Coronary artery (tissue), 2 donors: Measurements from ENCODE around the gene CALN1.

ENCODE experiments used
- DNase-seq: peaks from one replicate; pipeline ENCODE4 v3.0.0-alpha.2; 2017; ENCODE audit warnings: low spot score
- H3K27ac ChIP-seq, 2 donors: fragments of 200-600 bp; sonication (generic); one replicate each; pipeline ENCODE4 v1.5.1; 2016 to 2019
- H3K4me3 ChIP-seq: fragments of 200-600 bp; sonication (generic); 2 replicates; pipeline ENCODE4 v1.5.1; 2016; ENCODE audit warnings: mild to moderate bottlenecking, moderate library complexity
- TF ChIP-seq, protein P1 (sequence below): fragments of 200-600 bp; sonication (generic); IDR thresholded peaks from one replicate; pipeline ENCODE4 v1.5.1; 2019; ENCODE audit warnings: antibody characterized with exemption

Gene CALN1

GRCh38 chr7:72114129-72114528 is 298.0 kb downstream of the CALN1 start:
- no peak overlapping the region for H3K4me3 ChIP-seq
- H3K27ac ChIP-seq: no peak overlapping the region
- TF ChIP-seq, protein P1, sequence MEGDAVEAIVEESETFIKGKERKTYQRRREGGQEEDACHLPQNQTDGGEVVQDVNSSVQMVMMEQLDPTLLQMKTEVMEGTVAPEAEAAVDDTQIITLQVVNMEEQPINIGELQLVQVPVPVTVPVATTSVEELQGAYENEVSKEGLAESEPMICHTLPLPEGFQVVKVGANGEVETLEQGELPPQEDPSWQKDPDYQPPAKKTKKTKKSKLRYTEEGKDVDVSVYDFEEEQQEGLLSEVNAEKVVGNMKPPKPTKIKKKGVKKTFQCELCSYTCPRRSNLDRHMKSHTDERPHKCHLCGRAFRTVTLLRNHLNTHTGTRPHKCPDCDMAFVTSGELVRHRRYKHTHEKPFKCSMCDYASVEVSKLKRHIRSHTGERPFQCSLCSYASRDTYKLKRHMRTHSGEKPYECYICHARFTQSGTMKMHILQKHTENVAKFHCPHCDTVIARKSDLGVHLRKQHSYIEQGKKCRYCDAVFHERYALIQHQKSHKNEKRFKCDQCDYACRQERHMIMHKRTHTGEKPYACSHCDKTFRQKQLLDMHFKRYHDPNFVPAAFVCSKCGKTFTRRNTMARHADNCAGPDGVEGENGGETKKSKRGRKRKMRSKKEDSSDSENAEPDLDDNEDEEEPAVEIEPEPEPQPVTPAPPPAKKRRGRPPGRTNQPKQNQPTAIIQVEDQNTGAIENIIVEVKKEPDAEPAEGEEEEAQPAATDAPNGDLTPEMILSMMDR: no peak
- no peak for DNase-seq

- TF ChIP-seq, protein P1: no peak
- no peak for DNase-seq
- no peak overlapping the region for H3K27ac ChIP-seq
- H3K4me3 ChIP-seq: no peak overlapping the region
Observed at GRCh38 chr7:72112992-72113391, 299.1 kb downstream of the CALN1 start.

DNA sequence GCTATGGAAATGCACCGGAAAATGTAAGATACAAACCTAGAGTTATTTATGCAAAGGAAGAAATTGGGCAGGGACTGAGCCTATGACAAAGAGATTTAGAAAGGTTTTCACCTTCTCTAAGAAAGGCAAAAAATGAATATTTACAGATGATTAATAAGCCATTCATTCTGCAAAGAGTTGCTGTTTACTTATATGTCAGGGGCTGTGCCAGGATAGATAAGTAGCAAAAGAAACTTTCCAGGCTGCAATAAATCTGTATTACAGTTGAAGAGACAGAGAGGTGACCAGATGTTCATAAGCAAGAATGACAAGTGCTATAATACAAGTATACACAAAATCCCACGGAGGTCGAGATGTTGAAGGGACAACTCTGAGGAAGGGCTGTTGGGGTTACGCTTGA is 299.6 kb downstream of the CALN1 start:
- no peak for DNase-seq
- Histone ChIP-seq H3K4me3 (no peak overlapping the region), H3K27ac (no peak overlapping the region)
- TF ChIP-seq, protein P1: no peak

DNA sequence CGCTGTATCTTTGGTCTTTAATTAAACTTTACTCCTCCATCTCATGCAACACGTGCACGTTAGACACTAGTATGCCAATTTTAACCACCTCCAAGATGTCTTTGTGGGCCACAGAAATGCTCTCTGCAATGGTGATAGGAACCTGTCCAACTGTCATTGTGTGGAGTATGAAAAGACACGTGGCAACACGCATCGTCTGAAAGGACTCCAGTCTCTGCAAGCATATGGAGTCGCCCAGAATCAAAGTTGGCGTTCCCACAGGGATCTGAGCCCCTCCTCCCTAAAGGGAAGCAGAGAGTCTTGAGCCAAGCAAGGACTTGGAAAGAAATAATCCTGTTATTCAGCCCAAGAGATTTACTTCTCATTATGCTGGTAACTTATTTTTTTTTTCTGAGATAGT is 301.1 kb downstream of the CALN1 start:
- Histone ChIP-seq H3K4me3 (no peak overlapping the region), H3K27ac (no peak overlapping the region)
- no peak for DNase-seq
- TF ChIP-seq, protein P1: no peak

DNA sequence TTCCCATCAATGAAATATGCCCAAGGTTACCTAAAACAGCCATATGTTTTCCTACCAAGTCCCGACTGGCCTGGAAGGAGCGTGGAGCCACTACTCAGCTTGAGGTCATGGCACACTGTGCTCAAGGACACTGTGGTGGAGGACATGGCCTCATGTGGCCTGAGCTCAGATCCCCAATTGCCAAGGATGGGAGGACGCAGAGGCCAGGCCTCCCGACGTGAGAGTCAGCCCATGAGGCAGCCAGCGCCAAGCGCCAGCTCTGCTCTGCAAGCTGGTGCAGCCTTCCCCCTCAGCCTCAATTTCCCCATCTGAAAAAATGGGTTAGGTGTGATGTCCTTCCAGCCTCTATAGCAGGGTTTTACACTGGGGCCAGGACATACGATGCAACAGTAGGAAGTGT is 302.6 kb downstream of the CALN1 start:
- Histone ChIP-seq H3K27ac (no peak overlapping the region), H3K4me3 (no peak overlapping the region)
- no peak for DNase-seq
- TF ChIP-seq, protein P1: no peak

- DNase-seq: no peak
- TF ChIP-seq, protein P1: no peak
Observed at GRCh38 chr7:72106405-72106804, 305.7 kb downstream of the CALN1 start.

DNA sequence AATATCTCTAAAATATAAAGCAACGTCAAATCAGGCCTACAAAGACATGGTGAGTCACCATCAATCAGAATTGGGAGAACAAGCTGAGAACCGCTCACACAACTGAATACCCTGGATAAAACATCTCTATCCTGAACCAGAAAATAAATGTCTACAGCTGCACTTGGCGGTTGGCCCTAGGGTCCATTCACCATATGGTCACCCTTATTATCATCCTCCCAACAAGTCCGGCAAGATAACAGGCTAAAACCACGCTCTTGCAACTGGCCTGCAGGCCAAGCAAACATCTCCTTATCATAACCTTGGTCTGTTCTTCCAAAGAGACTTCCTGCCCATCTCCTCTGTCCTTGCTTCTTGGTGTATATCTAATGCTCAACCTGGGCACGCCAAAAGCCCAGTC is 310.7 kb downstream of the CALN1 start:
- Histone ChIP-seq H3K27ac (no peak overlapping the region), H3K4me3 (no peak overlapping the region)
- TF ChIP-seq, protein P1: no peak
- DNase-seq: no peak

More at GRCh38 chr7:72106405-72106804, 305.7 kb downstream of the CALN1 start:
- Histone ChIP-seq H3K27ac (no peak overlapping the region), H3K4me3 (no peak overlapping the region)
